Suprapubic skin (tissue), 4 donors: ENCODE measurements around the gene NARS2.

Experiments used
- EP300 ChIP-seq: sonication (generic); formaldehyde crosslinking; IDR thresholded peaks from one replicate; pipeline ENCODE4 v1.6.1; 2017; ENCODE audit warnings: antibody characterized with exemption
- POLR2A ChIP-seq, 2 donors: fragments of 450-650 bp; IDR thresholded peaks; one replicate each; pipeline ENCODE4 v1.6.1; 2017; ENCODE audit warnings: antibody characterized with exemption in 2 of 2, mild to moderate bottlenecking in 2 of 2, moderate library complexity in 2 of 2
- POLR2AphosphoS5 ChIP-seq, 3 donors: sonication (generic); formaldehyde crosslinking; IDR thresholded peaks; one replicate each; pipeline ENCODE4 v1.6.1; 2017; ENCODE audit warnings: antibody characterized with exemption in 3 of 3
- TF ChIP-seq, protein P1 (sequence below), 2 donors: fragments of 200-600 bp in 1 of 2; fragments of 450-650 bp in 1 of 2; sonication (generic) in 1 of 2; IDR thresholded peaks; one replicate each; pipeline ENCODE4 v1.5.1; 2016 to 2019; ENCODE audit warnings: antibody characterized with exemption in 2 of 2, mild to moderate bottlenecking in 1 of 2, moderate library complexity in 1 of 2

DNA sequence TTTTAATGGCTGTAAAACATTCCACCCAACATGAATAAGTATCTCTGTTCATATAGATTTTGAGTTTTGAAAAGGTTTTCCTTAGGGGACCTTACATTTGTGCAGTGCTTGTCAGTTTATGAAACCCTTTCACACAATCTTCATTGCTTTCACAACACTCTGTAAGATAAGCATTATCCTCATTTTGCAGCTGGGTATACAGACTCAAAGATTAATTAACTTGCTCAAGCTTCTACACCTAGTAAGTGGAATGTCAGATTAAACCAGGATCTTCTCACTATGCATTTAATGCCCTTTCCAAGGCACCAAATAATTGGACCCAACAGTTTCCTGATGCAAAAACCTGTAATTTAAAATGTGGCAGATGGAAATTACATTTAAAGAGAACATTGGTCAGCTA lies 145.5 kb downstream of the NARS2 start:
- TF ChIP-seq, protein P1, sequence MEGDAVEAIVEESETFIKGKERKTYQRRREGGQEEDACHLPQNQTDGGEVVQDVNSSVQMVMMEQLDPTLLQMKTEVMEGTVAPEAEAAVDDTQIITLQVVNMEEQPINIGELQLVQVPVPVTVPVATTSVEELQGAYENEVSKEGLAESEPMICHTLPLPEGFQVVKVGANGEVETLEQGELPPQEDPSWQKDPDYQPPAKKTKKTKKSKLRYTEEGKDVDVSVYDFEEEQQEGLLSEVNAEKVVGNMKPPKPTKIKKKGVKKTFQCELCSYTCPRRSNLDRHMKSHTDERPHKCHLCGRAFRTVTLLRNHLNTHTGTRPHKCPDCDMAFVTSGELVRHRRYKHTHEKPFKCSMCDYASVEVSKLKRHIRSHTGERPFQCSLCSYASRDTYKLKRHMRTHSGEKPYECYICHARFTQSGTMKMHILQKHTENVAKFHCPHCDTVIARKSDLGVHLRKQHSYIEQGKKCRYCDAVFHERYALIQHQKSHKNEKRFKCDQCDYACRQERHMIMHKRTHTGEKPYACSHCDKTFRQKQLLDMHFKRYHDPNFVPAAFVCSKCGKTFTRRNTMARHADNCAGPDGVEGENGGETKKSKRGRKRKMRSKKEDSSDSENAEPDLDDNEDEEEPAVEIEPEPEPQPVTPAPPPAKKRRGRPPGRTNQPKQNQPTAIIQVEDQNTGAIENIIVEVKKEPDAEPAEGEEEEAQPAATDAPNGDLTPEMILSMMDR (IDR thresholded peaks at IDR 0.05): no peak
- TF ChIP-seq POLR2A (IDR thresholded peaks at IDR 0.05) (no peak), POLR2AphosphoS5 (IDR thresholded peaks at IDR 0.05) (no peak), EP300 (no peak)
